Activated CD8-positive, alpha-beta T cell treated with anti-CD3 and anti-CD28 coated beads for 36 hours (primary cell): ENCODE data around the gene SPCS1. TPM values are rescaled to one million over a fixed set of nuclear protein-coding genes. Genes with fewer than 3 reads are reported as not detected.

ENCODE experiments used
- ATAC-seq: fragments of 200-7000 bp; cut with Tn5 transposase; one replicate; pipeline ENCODE4 v1.10.0; 2021; ENCODE audit warnings: mild to moderate bottlenecking, moderate library complexity
- CTCF ChIA-PET: fragments of 350-600 bp; sonication (Branson Sonifier 250); formaldehyde crosslinking; loops from one replicate; lab custom pipeline; 2021; ENCODE audit warnings: antibody characterized with exemption; lab: Charles Lee
- POLR2A ChIA-PET: fragments of 350-600 bp; sonication (Branson Sonifier 250); formaldehyde crosslinking; loops from one replicate; lab custom pipeline; 2021; ENCODE audit warnings: antibody characterized with exemption; lab: Charles Lee
- DNase-seq: peaks from one replicate; pipeline ENCODE4 v3.0.0-alpha.2; 2020
- H3K27ac Mint-ChIP-seq: one replicate; pipeline ENCODE4 v1.8.0; 2021; ENCODE audit warnings: mild to moderate bottlenecking, mixed read lengths
- H3K27me3 Mint-ChIP-seq: one replicate; pipeline ENCODE4 v1.8.0; 2021; ENCODE audit warnings: mixed read lengths
- H3K36me3 Mint-ChIP-seq: one replicate; pipeline ENCODE4 v1.8.0; 2021; ENCODE audit warnings: low read depth, mixed read lengths
- H3K4me1 Mint-ChIP-seq: one replicate; pipeline ENCODE4 v1.8.0; 2021; ENCODE audit warnings: low read depth, mixed read lengths
- H3K4me3 Mint-ChIP-seq: one replicate; pipeline ENCODE4 v1.8.0; 2021; ENCODE audit warnings: mild to moderate bottlenecking, moderate library complexity, mixed read lengths
- H3K9me3 Mint-ChIP-seq: one replicate; pipeline ENCODE4 v1.8.0; 2021; ENCODE audit warnings: mixed read lengths
- CTCF ChIP-seq: fragments of 200-600 bp; IDR thresholded peaks from one replicate; pipeline ENCODE4 v1.8.0; 2022; ENCODE audit warnings: antibody characterized with exemption, mild to moderate bottlenecking
- intact Hi-C: fragments of 100-400 bp; cut with micrococcal nuclease; formaldehyde crosslinking; loops from one replicate; pipeline ENCODE4 v1.10.0; 2022
- total RNA-seq, 2 experiments: library from RNA; stranded (reverse); gene quantifications; one replicate each; pipeline ENCODE4 v1.2.3, GENCODE V29; 2021

The SPCS1 gene
- total RNA-seq, 2 experiments from 2014 or later = 116 to 120 TPM

GRCh38 chr3:52685709-52686691 is 19.9 kb upstream of the SPCS1 start, which contains the start of the genes GNL3 and PBRM1:
GNL3 (plus strand) TSS chr3:52686032; CDS start chr3:52686093, 61 bp downstream.
PBRM1 (minus strand) TSS chr3:52685913.
- no peaks in the 10 kb centered on the region for H3K9me3 Mint-ChIP-seq
- ChIA-PET POLR2A (interaction anchor here (0.8 to 10.1 kb wide), 5 partner anchors 10 to 153 kb away, joined by 3 to 101 read pairs (median 3); partner anchors contain the start of genes GLT8D1 and SPCS1), CTCF (interaction anchor here (1.7 kb wide), 1 partner anchor 19 kb away, joined by 5 read pairs; the partner anchor contains the start of gene GLT8D1)
- intact Hi-C loops = loop anchor here (10.0 kb wide), 1 partner anchor 151 kb away; the partner anchor contains the start of genes NT5DC2 and UQCC5
- no peaks in the 10 kb centered on the region for H3K27me3 Mint-ChIP-seq
- H3K4me3 Mint-ChIP-seq = peak within 1 kb of the TSS; percentile 100
- no peak for TF ChIP-seq CTCF
- DNase-seq = peak; percentile 95
- H3K36me3 Mint-ChIP-seq = peaks cover 62% of the 10 kb centered on the region
- H3K27ac Mint-ChIP-seq = peak within 1 kb of the TSS; percentile 99
- H3K4me1 Mint-ChIP-seq = peaks cover 70% of the 10 kb centered on the region
- ATAC-seq = peak; percentile 87

- H3K4me1 Mint-ChIP-seq = peaks cover 65% of the 10 kb centered on the region
- H3K27ac Mint-ChIP-seq = peak overlapping the region; percentile 99
- no peaks in the 10 kb centered on the region for H3K27me3 Mint-ChIP-seq
- DNase-seq = no peak
- no peaks in the 10 kb centered on the region for H3K9me3 Mint-ChIP-seq
- peak overlapping the region; percentile 100 for H3K4me3 Mint-ChIP-seq
- ATAC-seq = no peak
- no peak for TF ChIP-seq CTCF
- intact Hi-C loops = loop anchor here (10.0 kb wide), 1 partner anchor 153 kb away; the partner anchor contains the start of genes NT5DC2 and UQCC5
- POLR2A ChIA-PET = interaction anchor here (1.2 to 10.1 kb wide), 4 partner anchors 8 to 18 kb away, joined by 3 to 101 read pairs (median 4); partner anchors contain the start of genes GLT8D1 and SPCS1
- CTCF ChIA-PET = interaction anchor here (1.6 to 1.7 kb wide), 2 partner anchors 13 to 33 kb away, joined by 4 to 5 read pairs; no protein-coding TSS in a partner anchor
- peaks cover 69% of the 10 kb centered on the region for H3K36me3 Mint-ChIP-seq
These were observed 17.6 kb upstream of the SPCS1 start for GRCh38 chr3:52688266-52688665.

- Mint-ChIP-seq H3K27ac (peak overlapping the region; percentile 99), H3K36me3 (peaks cover 77% of the 10 kb centered on the region), H3K4me1 (peaks cover 63% of the 10 kb centered on the region), H3K27me3 (no peaks in the 10 kb centered on the region), H3K9me3 (no peaks in the 10 kb centered on the region), H3K4me3 (peak overlapping the region; percentile 100)
- ATAC-seq (no peak), DNase-seq (no peak)
- ChIA-PET POLR2A (interaction anchor here (0.8 to 10.1 kb wide), 7 partner anchors 8 to 32 kb away, joined by 3 to 101 read pairs (median 4); partner anchors contain the start of genes GLT8D1 and SPCS1), CTCF (interaction anchor here (1.1 to 1.7 kb wide), 3 partner anchors 12 to 421 kb away, joined by 3 to 5 read pairs (median 4); no protein-coding TSS in a partner anchor)
- no peak for TF ChIP-seq CTCF
- intact Hi-C loops = loop anchor here (10.0 kb wide), 1 partner anchor 154 kb away; the partner anchor contains the start of genes NT5DC2 and UQCC5
These were observed 16.8 kb upstream of the SPCS1 start for GRCh38 chr3:52689151-52689550.

- peaks cover 86% of the 10 kb centered on the region for H3K36me3 Mint-ChIP-seq
- H3K27me3 Mint-ChIP-seq = no peaks in the 10 kb centered on the region
- no peak for DNase-seq
- H3K9me3 Mint-ChIP-seq = no peaks in the 10 kb centered on the region
- peak overlapping the region; percentile 71 for H3K27ac Mint-ChIP-seq
- peaks cover 65% of the 10 kb centered on the region for H3K4me1 Mint-ChIP-seq
- intact Hi-C loops = loop anchor here (2.0 kb wide), 1 partner anchor 14 kb away; the partner anchor contains the start of gene GLT8D1
- TF ChIP-seq CTCF = no peak
- H3K4me3 Mint-ChIP-seq = peak overlapping the region; percentile 11
- CTCF ChIA-PET = interaction anchor here (1.1 to 2.0 kb wide), 2 partner anchors 9 to 11 kb away, joined by 3 to 4 read pairs; no protein-coding TSS in a partner anchor
- POLR2A ChIA-PET = interaction anchor here (1.0 to 10.1 kb wide), 5 partner anchors 9 to 29 kb away, joined by 4 to 101 read pairs (median 4); partner anchors contain the start of genes GLT8D1 and SPCS1
- ATAC-seq = no peak
These were observed 15.3 kb upstream of the SPCS1 start for GRCh38 chr3:52690560-52690959.
